ENCODE data around the gene PRKCB.

GRCh38 chr16:23802776-23803175 is 33.0 kb upstream of the PRKCB start:
- TF ChIP-seq YY1 (IDR thresholded peaks at IDR 0.05; ENCODE audit: low read depth, low read length) (no peak), POLR2A (IDR thresholded peaks at IDR 0.05; ENCODE audit: control extremely low read depth in 1 of 2, low read depth in 2 of 2, low read length in 2 of 2) (no peak), GTF2F1 (IDR thresholded peaks at IDR 0.05; ENCODE audit: borderline replicate concordance, low read depth, low read length) (no peak), POLR2AphosphoS5 (IDR thresholded peaks at IDR 0.05; ENCODE audit: low read depth, low read length) (no peak), CTCF (IDR thresholded peaks at IDR 0.05; ENCODE audit: control extremely low read depth in 1 of 3, insufficient read depth in 1 of 3, low read depth in 1 of 3, low read length in 3 of 3) (no peak), SRF (IDR thresholded peaks at IDR 0.05; ENCODE audit: low read depth, low read length) (no peak), KDM1A (IDR thresholded peaks at IDR 0.05; ENCODE audit: borderline replicate concordance, low read length) (no peak), MAFK (IDR thresholded peaks at IDR 0.05; ENCODE audit: low read depth, low read length) (no peak), SAP30 (IDR thresholded peaks at IDR 0.05; ENCODE audit: insufficient read depth, insufficient replicate concordance, low read length) (no peak), MAX (IDR thresholded peaks at IDR 0.05) (no peak), JUN (IDR thresholded peaks at IDR 0.05; ENCODE audit: low read depth, low read length) (no peak), CBX8 (IDR thresholded peaks at IDR 0.05; ENCODE audit: borderline replicate concordance, low read depth, low read length) (no peak), USF2 (IDR thresholded peaks at IDR 0.05; ENCODE audit: low read length) (no peak), CTBP2 (IDR thresholded peaks at IDR 0.05; ENCODE audit: borderline replicate concordance, insufficient read depth, insufficient read length, low read length) (no peak)
